ENCODE results near the gene TSPAN9.
"Not testable (repeated sequence)": the region's sequence is repeated elsewhere in the genome, so short reads cannot be mapped to it uniquely, and the experiment has no call there.

Gene TSPAN9

DNA sequence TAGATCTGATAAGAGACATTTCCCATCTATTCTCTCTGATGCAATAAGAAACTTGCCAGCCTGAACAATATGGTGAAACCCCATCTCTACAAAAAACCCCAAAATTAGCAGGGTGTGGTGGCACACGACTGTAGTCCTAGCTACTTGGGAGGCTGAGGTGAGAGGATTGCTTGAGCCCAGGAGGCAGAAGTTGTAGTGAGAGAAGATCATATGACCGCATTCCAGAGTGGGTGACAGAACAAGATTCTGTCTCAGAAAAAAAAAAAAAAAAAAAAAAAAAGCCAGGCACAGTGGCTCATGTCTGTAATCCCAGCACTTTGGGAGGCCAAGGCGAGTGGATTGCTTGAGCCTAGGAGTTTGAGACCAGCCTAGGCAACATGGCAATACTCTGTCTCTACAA, 11.3 kb upstream of the TSPAN9 start:
- DNase-seq; intact Hi-C loops (cut with DNase I): not testable (repeated sequence)

DNA sequence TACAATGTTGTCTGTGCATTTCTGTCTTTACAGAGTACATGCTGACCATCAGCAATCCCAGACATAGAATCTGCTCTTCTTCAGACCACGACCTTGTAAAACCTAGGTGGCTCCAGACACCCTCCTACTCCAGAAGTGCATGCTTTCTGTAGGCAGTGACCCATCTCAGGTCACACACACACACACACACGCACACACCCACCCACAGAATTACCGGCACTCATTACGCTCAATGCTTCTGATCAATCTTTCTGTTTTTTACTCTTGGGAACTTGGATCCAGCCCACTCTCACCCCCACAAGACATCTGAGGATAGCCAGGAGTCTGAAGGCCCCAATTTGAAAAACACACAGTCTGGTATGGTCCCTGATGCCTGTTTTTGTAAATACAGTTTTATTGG, 7.5 kb upstream of the TSPAN9 start:
- intact Hi-C loops (cut with DNase I): loop anchor here (5.0 kb wide), 1 partner anchor 208 kb away; no protein-coding TSS in a partner anchor

DNA sequence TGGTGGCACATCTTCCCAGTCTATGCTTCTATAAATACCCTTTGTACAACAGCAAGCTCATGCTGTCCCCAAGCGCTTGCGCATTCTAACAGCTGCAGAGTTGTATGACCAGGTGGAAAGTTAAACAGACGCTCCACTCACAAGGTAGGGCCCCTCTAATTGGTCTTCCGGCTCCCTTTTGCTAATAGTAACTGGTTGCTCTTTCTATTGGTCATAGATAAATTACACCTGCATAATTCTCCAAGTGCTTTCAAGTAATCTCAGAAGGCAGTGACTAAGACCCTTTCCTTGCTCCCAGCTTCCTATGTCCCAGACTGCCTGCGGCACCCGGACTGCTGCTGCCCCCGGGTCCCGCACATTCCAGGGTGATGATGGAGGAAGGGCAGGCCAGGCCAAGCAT, 6.1 kb upstream of the TSPAN9 start:
- intact Hi-C loops (cut with DNase I): loop anchor here (5.0 kb wide), 1 partner anchor 206 kb away; no protein-coding TSS in a partner anchor

More for the DNA sequence above, 7.5 kb upstream of the TSPAN9 start:
- DNase-seq: no peak

DNA sequence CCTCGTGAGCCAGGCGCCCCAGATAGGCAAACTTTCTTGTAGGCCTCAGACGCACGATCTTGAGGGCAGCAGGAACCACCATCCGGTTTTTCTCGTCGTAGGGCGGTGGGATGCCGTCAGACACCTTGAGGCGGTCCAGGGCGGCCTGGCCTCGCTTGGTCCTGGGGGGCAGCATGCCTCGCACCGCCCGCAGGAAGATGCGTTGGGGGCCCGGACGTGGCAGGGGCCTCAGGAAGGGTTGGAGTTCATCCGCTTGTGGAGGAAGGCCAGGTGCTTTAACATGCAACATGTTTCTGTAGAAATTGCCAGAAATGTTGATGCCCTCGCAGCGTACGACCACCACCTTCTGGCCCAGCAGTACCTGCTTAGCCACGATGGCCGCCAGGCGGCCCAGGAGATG, 5.5 kb upstream of the TSPAN9 start:
- intact Hi-C loops (cut with DNase I): loop anchor here (5.0 kb wide), 1 partner anchor 206 kb away; no protein-coding TSS in a partner anchor
- DNase-seq: no peak

More for the DNA sequence above, 6.1 kb upstream of the TSPAN9 start:
- no peak for DNase-seq

DNA sequence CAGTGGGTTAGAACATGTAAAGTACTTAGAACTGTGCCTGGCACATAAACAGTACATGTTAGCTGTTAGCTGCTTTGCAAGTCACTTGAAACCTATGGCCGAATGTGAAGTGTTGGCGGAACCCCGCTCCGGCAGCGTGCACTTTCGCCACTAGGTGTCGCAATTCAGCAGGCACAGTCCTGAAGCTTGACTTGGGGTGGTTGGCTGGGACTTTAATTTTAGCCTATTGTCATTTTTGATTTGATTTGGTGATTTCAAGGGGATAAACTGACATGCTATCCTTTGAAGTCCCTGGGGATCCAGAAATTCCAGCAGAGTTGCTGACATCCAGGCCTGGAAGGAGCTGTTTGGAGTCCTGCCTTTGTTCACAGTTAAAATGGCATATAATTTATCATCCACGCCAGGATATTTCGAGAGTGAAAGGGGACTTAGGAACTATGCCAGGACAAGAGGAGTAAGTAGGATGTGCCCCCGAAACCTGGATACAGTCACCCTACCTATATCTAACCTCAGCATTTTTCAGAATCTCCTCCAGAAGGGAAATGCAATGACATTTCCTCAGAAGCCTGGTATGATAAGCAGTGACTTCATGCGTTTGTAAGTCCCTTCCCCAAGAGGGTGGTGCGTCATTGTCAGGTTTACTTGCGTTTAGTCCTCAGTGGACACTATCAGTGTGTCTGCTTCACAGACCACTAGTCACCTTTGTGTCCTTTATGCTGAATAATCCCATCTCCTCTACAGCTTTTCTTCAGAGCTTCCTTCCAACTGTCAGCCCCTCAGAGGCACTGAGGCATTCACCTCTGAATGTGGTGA, 3.5 kb upstream of the TSPAN9 start:
- intact Hi-C loops (cut with DNase I): loop anchor here (5.0 kb wide), 1 partner anchor 204 kb away; no protein-coding TSS in a partner anchor
- peak; percentile 59 to 94 (median 88) for DNase-seq

DNA sequence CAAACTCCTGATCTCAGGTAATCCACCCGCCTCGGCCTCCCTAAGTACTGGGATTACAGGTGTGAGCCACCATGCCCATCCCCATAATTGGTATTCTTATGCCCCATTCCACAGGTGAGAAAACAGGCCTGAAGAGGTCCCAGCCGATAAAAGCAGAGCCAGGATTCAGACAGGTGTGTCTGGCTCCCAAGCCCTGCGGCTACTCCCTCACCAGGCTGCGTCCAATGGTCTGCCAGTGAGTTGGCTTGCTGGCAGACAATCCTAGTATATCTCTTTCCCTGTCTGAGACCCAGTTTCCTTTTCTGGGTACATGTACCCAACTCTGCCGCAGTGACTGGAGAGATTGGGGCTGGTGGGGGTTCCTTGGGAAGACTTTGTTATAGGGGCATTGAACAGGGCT, 1.9 kb upstream of the TSPAN9 start:
- intact Hi-C loops (cut with DNase I): no loop called here

DNA sequence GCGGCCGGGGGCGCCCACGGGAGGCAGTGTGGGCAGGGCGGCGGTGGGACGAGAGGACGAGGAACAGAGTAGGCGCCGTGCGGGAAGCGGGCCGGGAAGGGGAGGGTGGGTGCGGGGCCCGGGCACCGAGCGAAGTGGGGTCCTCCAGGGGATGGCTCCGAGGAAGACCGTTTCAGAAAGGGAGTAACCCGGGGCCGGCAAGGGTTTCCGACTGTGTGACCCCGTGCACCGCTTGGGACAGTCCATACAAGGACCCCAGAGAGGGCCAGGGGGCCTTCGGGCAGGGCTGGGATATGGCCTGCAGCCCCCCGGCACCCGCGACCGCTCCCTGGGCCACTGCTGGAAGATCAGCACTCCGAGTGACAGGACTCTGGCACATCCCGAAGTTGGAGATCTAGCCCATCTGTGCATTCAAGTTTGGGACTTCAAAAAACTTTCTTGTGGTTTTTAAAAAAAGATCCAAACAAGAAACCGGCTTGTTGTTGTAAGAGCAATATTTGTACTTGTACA, 448 bp downstream of the TSPAN9 start:
- peak in 10 of 42 donors; percentile 16 to 47 (median 24) for DNase-seq
- intact Hi-C loops (cut with DNase I): no loop called here

More for the DNA sequence above, 1.9 kb upstream of the TSPAN9 start:
- no peak for DNase-seq

DNA sequence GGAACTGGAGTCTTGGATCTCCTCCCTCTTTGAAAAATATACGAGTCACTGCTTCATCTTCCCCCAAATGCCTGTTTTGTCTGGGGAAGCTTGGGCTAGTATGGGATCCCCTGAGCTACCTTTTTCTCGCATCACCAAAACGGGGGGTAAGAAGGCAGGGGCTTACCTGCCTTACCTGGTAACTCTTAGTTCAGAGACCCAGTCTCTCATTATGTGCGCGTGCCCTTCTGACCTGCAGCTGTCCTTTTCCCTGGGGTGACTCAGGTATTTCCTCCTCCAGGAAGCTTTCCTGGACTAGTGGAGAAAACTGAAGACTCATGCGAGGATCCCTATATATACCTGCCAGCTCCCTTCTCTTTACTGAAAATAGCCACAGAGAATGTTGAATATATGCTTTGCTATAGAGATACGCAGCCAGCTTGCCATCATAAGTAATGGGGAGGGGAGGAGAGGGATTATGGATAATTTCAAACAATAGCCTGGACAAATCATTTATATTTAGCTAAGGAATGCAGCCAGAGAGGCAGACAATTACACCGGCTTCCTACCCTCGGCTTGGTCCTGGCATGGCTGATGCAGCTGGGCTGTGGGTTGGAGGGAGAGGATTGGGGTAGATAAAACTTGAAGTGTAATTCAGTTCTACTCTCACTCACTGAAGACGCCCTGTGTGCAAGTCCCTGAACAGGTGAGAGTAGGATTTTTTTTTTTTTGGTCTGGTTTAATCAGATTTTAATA, 1.1 kb downstream of the TSPAN9 start:
- intact Hi-C loops (cut with DNase I): no loop called here

DNA sequence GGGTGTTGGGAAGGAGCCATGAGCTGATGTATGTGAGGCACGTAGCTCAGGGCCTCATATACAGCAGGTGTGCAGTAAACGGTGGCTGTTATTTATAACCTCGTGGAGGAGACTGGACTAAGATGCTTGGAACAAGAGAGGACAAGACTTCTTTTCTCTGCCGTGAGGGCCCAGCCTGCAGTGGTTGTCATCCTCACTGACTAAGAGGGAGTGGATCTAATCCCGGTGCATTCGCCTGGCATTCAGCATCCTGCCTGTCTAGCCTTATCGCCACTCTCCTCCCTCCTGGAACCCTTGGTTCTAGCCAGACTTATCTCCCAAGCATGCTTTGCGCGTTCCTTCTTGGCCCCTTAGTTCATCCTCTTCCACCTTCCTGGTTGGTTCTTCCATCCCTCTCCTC, 3.9 kb downstream of the TSPAN9 start:
- peak in 1 of 42 donors; percentile 19 for DNase-seq

More for the DNA sequence above, 1.1 kb downstream of the TSPAN9 start:
- DNase-seq: no peak

DNA sequence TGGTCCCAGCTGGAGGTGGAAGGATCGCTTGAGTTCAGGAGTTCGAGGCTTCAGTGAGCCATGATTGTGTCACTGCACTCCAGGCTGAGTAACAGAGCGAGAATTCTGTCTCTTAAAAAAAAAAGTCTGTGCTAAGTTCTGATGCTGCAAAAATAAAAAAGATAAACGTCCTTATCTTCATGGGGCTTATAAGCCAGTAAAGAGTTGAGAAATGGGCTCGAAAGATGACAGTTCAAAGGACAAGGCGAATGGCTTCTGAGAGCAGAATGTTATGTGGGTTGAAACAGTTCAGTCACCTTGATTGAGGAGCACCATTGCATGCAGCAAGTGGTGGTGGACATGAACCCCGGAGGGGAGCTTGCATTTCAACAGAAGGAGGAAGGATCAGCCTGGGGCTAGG, 4.7 kb downstream of the TSPAN9 start:
- no peak for DNase-seq
- intact Hi-C loops (cut with DNase I): no loop called here

More for the DNA sequence above, 3.9 kb downstream of the TSPAN9 start:
- intact Hi-C loops (cut with DNase I): no loop called here

DNA sequence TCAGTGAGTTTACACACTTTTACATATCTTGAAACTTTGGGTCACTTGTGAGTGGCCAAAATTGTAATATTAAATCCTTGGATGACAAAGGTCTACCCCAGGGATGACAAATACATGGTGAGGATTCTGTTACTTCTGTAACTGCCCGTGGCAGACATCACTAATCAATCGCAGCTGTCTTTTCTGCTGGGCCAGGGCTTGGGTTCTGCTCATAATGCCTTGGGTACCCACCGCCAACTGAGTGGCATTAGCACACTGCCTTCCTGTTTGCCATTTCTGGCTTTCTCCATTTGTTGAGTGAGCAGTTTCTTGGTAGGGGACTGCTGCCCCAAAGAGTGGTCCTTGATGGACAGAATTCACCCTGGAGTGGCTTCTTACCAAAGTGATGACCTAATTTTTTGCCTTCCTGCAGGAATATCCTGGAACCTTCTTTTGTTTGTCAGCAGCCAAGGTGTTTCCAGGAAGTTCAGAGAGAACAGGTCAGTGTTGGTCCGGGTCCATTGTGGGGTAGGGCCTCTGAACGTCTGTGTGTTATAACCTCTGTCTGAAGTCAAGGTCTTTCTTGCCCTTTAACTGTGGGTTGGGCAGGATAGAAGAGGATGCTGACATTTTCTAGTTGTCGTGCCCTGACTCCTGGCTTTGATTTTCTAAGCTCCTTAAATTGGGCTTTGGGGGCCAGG, 6.2 kb downstream of the TSPAN9 start:
- DNase-seq: no peak
- intact Hi-C loops (cut with DNase I): no loop called here

DNA sequence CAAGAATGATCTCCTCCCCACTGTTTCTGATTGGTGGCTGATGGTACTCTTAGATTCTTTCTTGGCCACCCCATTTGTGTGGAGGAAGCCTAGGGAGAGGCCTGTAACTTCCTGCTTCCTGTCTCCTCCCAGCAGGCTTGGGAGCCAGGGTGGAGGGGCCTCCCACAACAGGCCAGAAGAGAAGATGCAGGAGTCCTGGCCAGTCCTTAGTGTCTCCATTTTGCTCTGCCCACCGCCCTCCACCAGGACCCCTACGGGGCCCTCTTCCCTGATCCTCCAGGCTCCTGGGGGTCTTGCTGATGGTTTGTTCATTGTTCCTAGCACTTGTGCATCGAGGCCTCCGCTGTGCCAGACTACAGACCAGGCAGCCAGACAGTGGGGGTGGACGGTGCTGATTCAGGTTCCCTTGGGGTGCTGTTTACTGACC, 6.8 kb downstream of the TSPAN9 start:
- intact Hi-C loops (cut with DNase I): no loop called here
- no peak for DNase-seq

DNA sequence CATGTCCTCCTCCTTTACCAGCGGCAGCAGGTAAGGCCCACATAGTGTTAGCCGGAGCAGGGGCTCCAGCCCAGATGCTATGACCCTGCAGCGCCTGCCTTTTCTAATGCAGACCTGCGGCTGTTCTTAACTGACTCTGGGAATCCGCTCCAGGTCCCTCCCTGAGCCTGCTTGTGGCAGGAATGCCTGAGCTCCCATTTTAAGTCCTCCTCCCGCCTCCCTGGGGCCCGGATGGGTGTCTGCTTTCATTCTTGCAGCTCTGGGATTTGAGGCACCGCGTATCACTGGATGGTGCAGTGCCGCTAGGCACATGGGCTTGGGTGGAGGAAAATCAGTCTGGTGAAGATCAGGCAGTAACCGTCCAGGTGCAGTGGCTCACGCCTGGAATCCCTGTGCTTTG, 7.6 kb downstream of the TSPAN9 start:
- DNase-seq: no peak
- intact Hi-C loops (cut with DNase I): no loop called here

DNA sequence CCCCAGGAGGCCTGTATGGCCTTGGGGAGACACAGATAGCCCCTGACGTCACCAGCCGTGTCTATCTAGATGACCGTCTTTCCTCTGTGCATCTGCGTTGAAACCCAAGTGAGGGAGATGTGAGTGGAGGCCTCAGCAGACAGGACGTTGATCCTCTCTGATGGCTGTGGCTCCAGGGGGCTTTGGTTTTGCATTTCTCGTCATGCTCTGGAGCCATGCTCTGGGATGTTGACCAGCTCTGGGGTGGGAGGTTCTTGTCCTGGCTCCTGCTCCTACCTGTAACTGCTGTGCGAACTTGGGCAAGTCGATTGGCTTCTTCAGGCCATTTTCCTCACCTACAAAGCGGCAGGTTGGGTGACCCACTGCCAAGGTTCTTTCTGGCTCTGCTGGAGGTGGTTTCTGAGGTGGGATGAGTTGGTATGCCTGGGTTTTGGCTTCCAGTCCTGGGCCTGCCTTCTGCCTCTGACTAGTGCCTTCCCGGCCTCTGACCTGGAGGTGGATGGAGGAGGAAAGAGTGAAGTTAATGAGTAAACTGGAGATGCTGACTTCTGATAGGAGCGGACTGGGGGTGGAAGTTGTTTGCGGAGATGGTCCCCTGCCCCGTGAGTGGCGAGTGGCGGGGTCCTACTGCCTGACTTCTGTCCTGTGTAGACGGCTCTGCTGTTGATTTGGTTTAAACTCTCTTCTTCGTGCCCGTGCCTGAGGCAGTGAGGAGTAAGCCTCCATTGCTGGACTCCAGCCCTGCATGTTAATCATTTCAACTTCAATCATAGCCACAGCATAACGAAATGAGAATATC, 8.4 kb downstream of the TSPAN9 start:
- intact Hi-C loops (cut with DNase I): no loop called here
- no peak for DNase-seq

DNA sequence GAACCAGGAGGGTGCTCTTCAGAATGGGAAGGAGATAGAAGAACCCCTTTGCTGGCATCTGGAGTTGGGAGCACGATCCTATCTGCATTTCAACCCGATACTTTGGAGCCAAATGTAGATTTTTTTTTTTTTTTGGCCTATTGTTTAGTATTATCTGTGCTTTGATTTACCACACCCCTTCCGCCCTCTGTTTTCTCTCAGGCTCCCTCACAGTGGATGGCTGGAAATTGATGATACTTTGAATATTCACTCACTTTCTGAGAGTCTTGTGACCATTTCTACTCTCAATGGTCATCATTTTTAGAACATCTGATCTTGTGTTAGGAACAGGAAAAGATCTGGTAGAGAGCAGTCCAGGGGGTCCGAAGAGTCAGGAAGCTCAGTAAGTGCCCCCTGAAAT, 9.0 kb downstream of the TSPAN9 start:
- no peak for DNase-seq
- intact Hi-C loops (cut with DNase I): no loop called here

DNA sequence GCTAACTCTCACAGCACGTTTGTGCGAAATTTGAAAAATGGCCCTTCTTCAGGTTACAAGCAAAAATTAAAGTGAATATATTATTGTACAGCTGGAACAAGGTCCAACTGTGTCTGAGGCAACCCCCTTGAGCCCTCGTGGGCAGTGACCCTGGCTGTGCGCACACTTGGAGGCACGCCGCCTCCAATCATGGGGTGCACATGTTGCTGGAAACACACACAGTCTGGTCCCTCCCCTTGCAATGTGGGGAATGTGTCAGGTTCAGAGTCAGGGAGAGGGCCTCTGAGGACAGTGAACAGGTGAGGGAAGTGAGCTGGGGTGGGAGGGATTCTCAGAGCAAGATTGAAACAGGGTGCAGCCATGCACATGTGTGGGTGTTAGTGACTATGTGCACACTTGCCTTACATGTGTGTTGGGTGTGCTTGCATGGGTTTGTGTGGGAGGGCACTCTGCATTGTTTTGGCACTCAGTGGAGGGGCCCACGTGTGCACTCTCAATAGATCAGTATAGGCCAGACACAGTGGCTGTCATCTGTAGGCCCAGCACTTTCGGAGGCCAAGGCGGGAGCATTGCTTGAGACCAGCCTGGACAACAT, 9.6 kb downstream of the TSPAN9 start:
- intact Hi-C loops (cut with DNase I): no loop called here

DNA sequence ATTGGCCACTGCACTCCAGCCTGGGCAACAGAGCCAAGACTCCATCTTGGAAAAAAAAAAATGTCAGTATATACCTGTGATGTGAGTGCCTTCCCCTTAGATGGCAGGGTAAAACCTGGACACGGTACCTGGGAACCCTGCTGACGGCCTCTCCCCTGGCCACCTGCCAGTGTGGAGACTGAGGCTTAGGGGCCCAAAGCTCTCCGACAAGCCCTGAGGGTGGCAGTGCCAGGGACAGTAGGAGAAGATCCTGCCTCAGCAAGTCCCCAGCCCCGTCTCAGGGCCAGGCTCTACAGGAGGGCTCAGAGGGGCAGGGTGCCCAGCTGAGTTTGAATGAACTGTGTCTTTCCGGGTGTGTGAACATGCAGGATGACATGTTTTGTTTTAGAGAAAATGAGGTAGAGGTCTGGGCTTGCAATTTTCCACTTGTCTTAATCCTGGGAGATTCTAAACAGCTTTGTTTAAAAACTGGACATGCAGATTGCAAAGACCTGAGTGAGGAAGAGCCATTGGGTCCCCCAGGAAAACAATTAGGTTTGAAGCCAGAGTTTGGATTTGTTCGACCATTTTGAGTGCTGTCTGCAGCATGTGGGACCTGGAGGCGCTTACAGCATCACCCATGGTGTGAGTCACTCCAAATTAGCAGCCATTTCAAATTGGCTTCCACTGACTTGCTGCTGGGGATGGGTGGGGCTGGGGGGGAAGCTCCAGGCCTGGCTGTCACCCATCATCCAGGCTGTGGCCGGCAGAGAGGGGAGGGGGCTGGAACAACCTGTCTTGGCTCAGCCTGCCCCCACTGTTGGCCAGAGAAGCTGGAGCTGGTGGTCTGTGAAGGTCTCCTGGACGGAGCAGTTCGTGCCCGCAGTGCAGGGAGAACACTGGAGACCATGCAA, 10.8 kb downstream of the TSPAN9 start:
- intact Hi-C loops (cut with DNase I): no loop called here
- DNase-seq: no peak

More for the DNA sequence above, 9.6 kb downstream of the TSPAN9 start:
- DNase-seq: peak in 12 of 42 donors; percentile 17 to 47 (median 30)
